GM10266 (cell line): ENCODE data around the gene PSRC1.

Source experiments
- DNase-seq: peaks from one replicate; pipeline ENCODE4 v3.0.0; 2012; ENCODE audit errors: extremely low spot score
- TF ChIP-seq, protein P1 (sequence below): IDR thresholded peaks from 2 replicates; pipeline ENCODE4 v1.5.1; 2012; ENCODE audit warnings: mild to moderate bottlenecking, low read depth; ENCODE audit not compliant: control insufficient read depth, insufficient read depth; ENCODE audit errors: missing control alignments

Gene PSRC1

DNA sequence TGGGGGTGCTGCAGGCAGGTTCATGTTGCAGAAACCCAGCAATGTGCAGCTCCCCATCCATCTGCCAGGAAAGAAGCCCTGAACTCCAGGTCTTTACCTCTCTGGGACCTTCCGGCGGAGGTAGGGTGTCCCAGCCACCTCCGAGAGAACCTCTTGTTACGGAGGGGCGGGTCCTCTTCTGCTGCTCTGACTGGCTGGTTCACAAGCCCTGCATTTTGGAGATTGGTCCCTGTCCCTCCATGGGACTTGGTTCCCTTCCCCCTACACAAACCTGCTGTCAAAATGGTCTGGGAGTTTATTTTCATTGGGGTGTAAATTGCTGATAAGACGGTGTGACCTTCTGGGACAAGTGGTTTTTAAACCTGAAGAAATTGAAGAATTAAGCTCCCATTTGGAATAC lies 41.6 kb downstream of the PSRC1 start:
- DNase-seq: no peak
- TF ChIP-seq, protein P1, sequence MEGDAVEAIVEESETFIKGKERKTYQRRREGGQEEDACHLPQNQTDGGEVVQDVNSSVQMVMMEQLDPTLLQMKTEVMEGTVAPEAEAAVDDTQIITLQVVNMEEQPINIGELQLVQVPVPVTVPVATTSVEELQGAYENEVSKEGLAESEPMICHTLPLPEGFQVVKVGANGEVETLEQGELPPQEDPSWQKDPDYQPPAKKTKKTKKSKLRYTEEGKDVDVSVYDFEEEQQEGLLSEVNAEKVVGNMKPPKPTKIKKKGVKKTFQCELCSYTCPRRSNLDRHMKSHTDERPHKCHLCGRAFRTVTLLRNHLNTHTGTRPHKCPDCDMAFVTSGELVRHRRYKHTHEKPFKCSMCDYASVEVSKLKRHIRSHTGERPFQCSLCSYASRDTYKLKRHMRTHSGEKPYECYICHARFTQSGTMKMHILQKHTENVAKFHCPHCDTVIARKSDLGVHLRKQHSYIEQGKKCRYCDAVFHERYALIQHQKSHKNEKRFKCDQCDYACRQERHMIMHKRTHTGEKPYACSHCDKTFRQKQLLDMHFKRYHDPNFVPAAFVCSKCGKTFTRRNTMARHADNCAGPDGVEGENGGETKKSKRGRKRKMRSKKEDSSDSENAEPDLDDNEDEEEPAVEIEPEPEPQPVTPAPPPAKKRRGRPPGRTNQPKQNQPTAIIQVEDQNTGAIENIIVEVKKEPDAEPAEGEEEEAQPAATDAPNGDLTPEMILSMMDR: no peak

- TF ChIP-seq, protein P1: no peak
- no peak for DNase-seq
These were observed 42.5 kb downstream of the PSRC1 start for GRCh38 chr1:109240158-109241152.

DNA sequence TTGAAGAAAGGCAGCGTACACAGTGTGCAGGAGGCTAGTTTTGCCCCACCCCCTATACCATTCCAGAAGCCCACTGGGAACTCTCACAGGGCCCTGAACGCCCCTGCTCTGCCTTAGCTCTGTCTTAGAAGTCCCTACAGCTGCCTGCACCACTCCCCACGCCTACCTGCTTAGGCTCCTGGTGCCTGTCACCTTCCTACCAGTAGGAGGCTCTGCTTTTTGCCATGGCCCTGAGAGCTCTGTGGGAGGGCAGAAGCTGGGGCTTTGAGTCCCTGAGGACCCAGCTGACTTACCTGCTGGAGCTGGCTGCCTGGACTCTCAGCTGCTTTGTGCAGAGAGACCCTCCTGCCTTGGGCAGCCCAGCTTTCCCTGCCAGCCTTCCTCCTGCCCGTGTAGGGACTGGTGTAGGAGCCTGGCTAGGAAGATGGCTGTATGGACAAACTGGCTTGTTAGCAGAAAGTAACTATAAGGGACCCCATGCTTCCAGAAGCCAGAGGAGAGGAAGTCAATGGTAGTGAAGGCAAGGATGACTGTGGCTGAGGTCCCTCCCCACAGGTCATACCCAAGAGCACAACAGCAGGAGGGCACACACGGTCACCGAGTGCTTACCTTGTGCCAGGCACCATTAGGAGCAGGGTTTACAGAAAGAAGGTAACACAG lies 43.4 kb downstream of the PSRC1 start:
- peak; percentile 36 for DNase-seq
- TF ChIP-seq, protein P1: peak; percentile 48

DNA sequence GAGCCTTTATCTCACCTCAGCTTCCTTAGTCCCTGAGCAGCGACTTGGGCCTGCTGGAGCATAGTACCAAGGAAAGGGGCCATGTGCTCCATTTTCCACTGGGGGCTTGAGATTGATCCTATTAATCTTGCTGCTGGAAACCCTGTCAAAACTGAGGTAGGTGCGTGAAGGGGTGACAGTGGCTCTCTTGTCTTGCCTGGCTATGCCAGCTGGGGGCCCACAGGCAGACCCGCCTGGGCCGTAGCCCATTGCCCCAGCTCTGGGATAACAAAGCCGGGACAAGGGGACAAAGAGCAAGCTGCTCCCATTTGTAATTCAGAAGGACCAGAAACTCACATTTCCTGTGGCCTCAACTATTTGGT lies 43.9 kb downstream of the PSRC1 start:
- TF ChIP-seq, protein P1: no peak
- no peak for DNase-seq

- TF ChIP-seq, protein P1: no peak
- DNase-seq: no peak
These were observed 44.6 kb downstream of the PSRC1 start for GRCh38 chr1:109238382-109238781.

GRCh38 chr1:109237512-109237911 lies 45.4 kb downstream of the PSRC1 start:
- TF ChIP-seq, protein P1: no peak
- DNase-seq: no peak

- DNase-seq: no peak
- TF ChIP-seq, protein P1: no peak
These were observed 47.8 kb downstream of the PSRC1 start for GRCh38 chr1:109235137-109235536.
